ENCODE data around the gene GTF3A. TPM values are rescaled to one million over a fixed set of nuclear protein-coding genes. Genes with fewer than 3 reads are reported as not detected.
A peak's percentile ranks its signal among the peaks of the same experiment; 100 is the strongest.

GTF3A gene
- total RNA-seq, 4 donors from 2014 or later = 43.1 to 195 (median 60.0) TPM

DNA sequence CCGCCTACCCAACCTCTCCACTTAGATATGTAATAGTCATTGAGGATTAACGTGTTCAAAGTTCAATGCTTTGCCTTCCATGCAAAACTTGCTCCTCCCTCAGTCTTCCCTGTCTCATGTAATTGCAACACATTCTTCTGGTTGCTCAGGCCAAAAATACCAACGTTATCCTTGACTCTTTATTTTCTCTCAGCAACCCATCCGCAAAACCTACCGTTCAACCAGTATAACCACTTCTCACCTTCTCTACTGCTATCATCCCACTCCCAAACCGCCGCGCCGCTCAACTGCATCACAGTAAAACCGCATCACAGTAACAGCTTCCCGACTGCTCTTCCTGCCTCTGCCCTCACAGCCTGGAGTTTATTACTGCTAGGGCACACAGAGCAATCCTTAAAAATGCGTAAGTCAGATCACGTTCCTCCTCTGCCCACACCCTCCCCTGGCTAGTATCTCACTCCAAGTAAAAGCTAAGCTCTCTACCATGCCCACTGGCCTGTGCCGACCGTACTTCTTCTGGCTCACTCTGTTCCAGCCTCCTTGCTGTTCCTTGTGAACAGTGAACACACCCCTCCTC is 17.7 kb downstream of the GTF3A start:
- intact Hi-C loops (cut with DNase I; ENCODE audit: low total_unique reads) = no loop called here
- 41 to 62% methylated on average over 2 to 15 of the region's 15 CpGs for WGBS, 2 donors (ENCODE audit: low coverage in 1 of 2)
- Histone ChIP-seq H3K9me3 (no peaks in the 10 kb centered on the region), H3K27ac (peak overlapping the region; percentile 55 to 66 (median 62)), H3K27me3 (no peaks in the 10 kb centered on the region), H3K36me3 (peaks cover 0 to 16% (median 6%) of the 10 kb centered on the region in 4 donors), H3K4me3 (no peak overlapping the region), H3K4me1 (peaks cover 0 to 26% (median 15%) of the 10 kb centered on the region in 4 donors)
- peak; percentile 58 for DNase-seq
- in situ Hi-C loops (cut with MboI; ENCODE audit: low pct_ligation_motif_present in 1 of 4, low pct_unique_long_range_greater_than_20kb in 1 of 4, low sequenced_read_pairs in 3 of 4) = no loop called here
- TF ChIP-seq POLR2A (IDR thresholded peaks at IDR 0.05) = no peak
- peak in 1 of 3 donors; percentile 55 for TF ChIP-seq POLR2AphosphoS5 (IDR thresholded peaks at IDR 0.05)
- no peak for TF ChIP-seq EP300 (IDR thresholded peaks at IDR 0.05; ENCODE audit: low read depth)

- Histone ChIP-seq H3K4me1 (peaks cover 0 to 30% (median 15%) of the 10 kb centered on the region in 4 donors), H3K27me3 (no peaks in the 10 kb centered on the region), H3K36me3 (peaks cover 0 to 16% (median 6%) of the 10 kb centered on the region in 4 donors), H3K4me3 (no peak overlapping the region), H3K27ac (peak overlapping the region; percentile 55 to 66 (median 62)), H3K9me3 (no peaks in the 10 kb centered on the region)
- DNase-seq = peak; percentile 36
- no peak for TF ChIP-seq POLR2A (IDR thresholded peaks at IDR 0.05)
- TF ChIP-seq CTCF (IDR thresholded peaks at IDR 0.05) = no peak
- no peak for TF ChIP-seq POLR2AphosphoS5 (IDR thresholded peaks at IDR 0.05)
- TF ChIP-seq EP300 (IDR thresholded peaks at IDR 0.05; ENCODE audit: low read depth) = no peak
- intact Hi-C loops (cut with DNase I; ENCODE audit: low total_unique reads) = no loop called here
- WGBS, 2 donors (ENCODE audit: low coverage in 1 of 2) = 67% methylated on average over 7 of the region's 7 CpGs; no CpG with 5 or more reads in 1 of the 2 donors
- in situ Hi-C loops (cut with MboI; ENCODE audit: low pct_ligation_motif_present in 1 of 4, low pct_unique_long_range_greater_than_20kb in 1 of 4, low sequenced_read_pairs in 3 of 4) = no loop called here
These were observed 18.4 kb downstream of the GTF3A start for GRCh38 chr13:27442797-27443196.

GRCh38 chr13:27446986-27447583 is 22.7 kb downstream of the GTF3A start:
- peaks cover 10 to 48% (median 28%) of the 10 kb centered on the region in 4 donors for H3K4me1 ChIP-seq
- in situ Hi-C loops (cut with MboI; ENCODE audit: low pct_ligation_motif_present in 1 of 4, low pct_unique_long_range_greater_than_20kb in 1 of 4, low sequenced_read_pairs in 3 of 4) = no loop called here
- intact Hi-C loops (cut with DNase I; ENCODE audit: low total_unique reads) = no loop called here
- H3K27ac ChIP-seq = peak overlapping the region in 3 of 4 donors; percentile 9 to 95 (median 50)
- DNase-seq = peak; percentile 30
- no peaks in the 10 kb centered on the region for H3K9me3 ChIP-seq
- no peaks in the 10 kb centered on the region for H3K36me3 ChIP-seq
- TF ChIP-seq POLR2AphosphoS5 (IDR thresholded peaks at IDR 0.05) (no peak), CTCF (IDR thresholded peaks at IDR 0.05) (no peak), POLR2A (IDR thresholded peaks at IDR 0.05) (no peak), EP300 (IDR thresholded peaks at IDR 0.05; ENCODE audit: low read depth) (no peak)
- H3K4me3 ChIP-seq = no peak overlapping the region
- WGBS, 2 donors (ENCODE audit: low coverage in 1 of 2) = 61 to 65% methylated on average over 7 of the region's 7 CpGs
- H3K27me3 ChIP-seq = no peaks in the 10 kb centered on the region

DNA sequence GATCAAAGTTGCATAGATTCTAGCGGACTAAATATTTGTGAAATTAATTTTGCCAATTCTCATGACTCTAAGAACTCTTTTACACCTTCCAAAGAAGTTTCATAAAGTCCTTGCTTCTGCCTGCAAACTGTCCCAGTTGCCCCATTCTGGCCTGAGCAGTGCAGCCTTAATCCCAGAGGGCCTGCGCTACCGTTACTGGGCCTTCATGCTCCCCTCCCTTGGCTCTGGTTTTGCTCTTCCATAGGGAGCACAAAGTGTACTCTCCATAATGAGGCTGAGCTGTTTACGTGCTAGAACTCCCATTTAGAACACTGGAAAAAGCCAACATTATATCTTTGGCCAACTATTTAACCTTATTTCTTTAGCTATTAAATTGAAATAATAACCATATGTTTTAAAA is 23.9 kb downstream of the GTF3A start:
- intact Hi-C loops (cut with DNase I; ENCODE audit: low total_unique reads) = no loop called here
- Histone ChIP-seq H3K36me3 (no peaks in the 10 kb centered on the region), H3K4me1 (peaks cover 10 to 36% (median 18%) of the 10 kb centered on the region in 4 donors), H3K27me3 (no peaks in the 10 kb centered on the region), H3K9me3 (no peaks in the 10 kb centered on the region), H3K4me3 (no peak overlapping the region), H3K27ac (peak overlapping the region in 3 of 4 donors; percentile 11 to 95 (median 15))
- 87% methylated on average over 4 of the region's 4 CpGs for WGBS, 2 donors (ENCODE audit: low coverage in 1 of 2)
- DNase-seq = no peak
- in situ Hi-C loops (cut with MboI; ENCODE audit: low pct_ligation_motif_present in 1 of 4, low pct_unique_long_range_greater_than_20kb in 1 of 4, low sequenced_read_pairs in 3 of 4) = no loop called here
- TF ChIP-seq POLR2A (IDR thresholded peaks at IDR 0.05) (no peak), POLR2AphosphoS5 (IDR thresholded peaks at IDR 0.05) (no peak), CTCF (IDR thresholded peaks at IDR 0.05) (no peak), EP300 (IDR thresholded peaks at IDR 0.05; ENCODE audit: low read depth) (no peak)
